Stimulated activated CD8-positive, alpha-beta memory T cell treated with anti-CD3 and anti-CD28 coated beads, Interleukin-2, amount 100 ng/mL, for 48 hours (primary cell): ENCODE results near the gene CAMK2G.
A peak's percentile ranks its signal among the peaks of the same experiment; 100 is the strongest.
"Not testable (repeated sequence)": the region's sequence is repeated elsewhere in the genome, so short reads cannot be mapped to it uniquely, and the experiment has no call there.

Experiments
- DNase-seq, 2 donors: peaks; one replicate each; pipeline ENCODE4 v3.0.0-alpha.2; 2020; ENCODE audit warnings: low read depth in 2 of 2

The CAMK2G gene

DNA sequence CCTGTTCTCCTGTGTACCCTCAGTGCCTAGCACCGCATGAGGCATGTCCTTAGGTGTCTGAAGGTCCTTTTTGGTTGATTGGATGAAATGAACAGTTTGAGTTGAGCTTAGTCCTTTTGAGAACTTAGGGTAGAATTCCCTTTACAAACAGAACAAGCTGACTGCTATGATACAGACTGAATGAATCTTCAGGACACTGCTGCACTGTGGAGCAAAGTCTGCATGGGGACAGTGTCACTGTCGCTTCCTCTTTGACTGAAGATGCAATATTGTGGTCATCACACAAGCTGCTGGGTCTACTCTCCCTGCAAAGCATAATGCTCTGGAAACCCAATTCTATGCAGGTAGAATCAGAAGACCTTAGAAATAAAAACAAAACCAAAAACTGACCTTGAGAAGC lies 28.0 kb upstream of the CAMK2G start:
- no peak for DNase-seq

DNA sequence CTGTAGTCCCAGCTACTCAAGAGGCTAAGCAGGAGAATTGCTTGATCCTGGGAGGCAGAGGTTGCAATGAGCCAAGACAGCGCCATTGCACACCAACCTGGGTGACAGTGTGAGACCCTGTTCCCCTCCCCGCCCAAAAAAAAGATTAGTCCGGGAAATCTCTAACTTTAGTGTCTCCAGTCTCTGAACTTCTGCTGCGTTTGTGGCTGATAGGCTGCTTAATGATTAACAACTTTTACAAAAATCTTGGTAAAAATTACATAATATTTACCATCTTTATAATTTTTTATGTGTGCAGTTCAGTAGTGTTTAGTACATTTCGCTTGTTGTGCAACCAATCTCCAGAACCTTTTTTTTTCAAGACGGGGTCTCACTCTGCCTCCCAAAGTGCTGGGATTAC lies 26.9 kb upstream of the CAMK2G start:
- no peak for DNase-seq

DNA sequence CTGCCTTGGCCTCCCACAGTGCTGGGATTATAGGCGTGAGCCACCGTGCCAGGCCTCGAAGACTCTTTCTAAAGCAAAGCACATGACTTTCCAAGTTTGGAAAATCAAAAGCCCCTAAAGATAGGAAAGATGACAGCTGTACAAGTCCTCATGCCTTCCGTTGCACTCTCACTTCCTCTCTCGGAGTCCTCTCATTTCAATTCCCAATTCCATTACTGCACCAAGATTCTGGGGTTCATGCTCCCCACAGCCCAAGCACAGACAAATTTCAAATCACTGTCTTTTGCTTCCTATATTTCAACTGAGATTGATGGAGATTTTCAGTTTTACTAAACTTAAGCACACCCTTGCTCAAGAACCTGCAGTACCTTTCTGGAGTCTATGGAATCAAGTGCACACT lies 25.7 kb upstream of the CAMK2G start:
- no peak for DNase-seq

DNA sequence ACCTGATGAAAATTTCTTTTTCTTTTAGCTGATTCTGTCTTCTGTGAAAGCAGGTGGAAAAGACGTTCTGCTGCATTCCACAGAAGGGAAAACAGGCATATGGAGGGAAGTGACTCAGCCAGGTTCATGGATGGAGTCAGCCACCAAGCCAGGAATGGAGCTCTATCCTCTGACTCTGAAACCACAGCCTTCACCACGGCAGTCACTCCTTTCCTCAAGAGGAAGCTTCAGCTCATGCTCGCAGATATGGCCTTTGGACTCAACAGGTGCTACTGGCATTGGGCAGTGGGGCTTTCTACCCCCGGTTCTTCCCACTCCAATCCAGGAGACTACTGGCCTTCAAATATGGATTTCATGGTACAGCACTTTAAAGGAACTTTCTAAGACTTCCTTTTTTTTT lies 25.1 kb upstream of the CAMK2G start:
- DNase-seq: no peak

DNA sequence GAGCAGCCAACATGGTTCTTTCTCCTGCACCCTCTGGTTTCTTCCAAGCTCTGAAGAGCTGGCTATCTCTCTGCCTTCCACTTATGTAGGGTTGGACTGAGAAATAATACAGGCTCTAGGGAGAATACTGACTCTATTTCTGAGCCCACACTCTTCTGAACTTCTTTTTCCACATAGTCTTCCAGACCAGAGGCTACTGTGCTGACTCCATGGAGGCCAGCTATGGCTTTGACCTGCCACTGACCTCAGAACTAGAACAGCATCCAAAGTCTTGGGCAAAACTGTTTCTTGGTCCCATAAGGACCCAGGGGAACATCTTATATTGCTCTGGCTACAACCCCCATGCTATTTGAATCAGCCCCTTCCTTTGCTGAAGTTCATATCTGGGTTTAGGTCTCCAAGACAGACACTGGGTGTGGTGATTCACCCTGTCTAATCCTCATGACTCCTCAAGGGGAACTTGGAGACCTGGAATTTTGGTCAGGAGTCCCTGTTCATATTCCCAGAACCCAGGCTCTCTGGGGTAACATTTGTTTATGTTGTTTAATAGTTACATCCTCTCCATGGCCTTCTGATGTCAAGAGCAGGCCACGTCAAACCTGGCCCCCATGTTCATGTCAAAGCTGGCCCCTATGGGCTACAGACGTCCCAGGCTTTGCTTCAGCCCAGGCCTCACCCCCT lies 24.5 kb upstream of the CAMK2G start:
- no peak for DNase-seq

DNA sequence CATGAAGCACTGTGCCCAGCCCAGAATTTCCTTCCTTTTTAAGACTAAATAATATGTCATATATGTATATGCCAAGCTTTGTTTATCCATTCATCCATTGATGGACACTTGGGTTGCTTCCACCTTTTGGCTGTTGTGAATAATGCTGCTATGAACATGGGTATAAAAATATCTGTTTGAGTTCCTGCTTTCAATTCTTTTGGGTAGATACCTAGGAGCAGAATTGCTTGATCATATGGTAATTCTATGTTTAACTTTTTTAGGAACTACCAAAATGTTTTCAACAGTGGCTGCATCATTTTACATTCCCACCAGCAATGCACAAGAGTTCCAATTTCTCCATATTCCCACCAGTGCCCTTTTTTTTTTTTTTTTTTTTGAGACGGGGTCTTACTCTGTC lies 23.3 kb upstream of the CAMK2G start:
- no peak for DNase-seq

DNA sequence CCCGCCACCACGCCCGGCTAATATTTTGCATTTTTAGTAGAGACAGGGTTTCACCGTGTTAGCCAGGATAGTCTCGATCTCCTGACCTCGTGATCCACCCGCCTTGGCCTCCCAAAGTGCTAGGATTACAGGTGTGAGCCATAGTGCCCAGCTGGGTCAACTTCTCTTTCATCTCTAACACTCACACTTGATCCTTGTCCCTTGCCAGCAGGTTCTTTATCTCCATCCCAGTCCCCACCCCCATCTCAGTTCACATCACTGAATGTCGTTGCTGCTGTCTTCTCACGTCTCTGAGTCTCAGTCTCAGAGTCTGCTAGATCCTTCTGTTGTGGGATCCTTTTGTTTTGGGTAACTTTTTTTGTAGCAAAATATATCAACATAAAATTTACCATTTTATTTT lies 21.0 kb upstream of the CAMK2G start:
- not testable (repeated sequence) for DNase-seq

DNA sequence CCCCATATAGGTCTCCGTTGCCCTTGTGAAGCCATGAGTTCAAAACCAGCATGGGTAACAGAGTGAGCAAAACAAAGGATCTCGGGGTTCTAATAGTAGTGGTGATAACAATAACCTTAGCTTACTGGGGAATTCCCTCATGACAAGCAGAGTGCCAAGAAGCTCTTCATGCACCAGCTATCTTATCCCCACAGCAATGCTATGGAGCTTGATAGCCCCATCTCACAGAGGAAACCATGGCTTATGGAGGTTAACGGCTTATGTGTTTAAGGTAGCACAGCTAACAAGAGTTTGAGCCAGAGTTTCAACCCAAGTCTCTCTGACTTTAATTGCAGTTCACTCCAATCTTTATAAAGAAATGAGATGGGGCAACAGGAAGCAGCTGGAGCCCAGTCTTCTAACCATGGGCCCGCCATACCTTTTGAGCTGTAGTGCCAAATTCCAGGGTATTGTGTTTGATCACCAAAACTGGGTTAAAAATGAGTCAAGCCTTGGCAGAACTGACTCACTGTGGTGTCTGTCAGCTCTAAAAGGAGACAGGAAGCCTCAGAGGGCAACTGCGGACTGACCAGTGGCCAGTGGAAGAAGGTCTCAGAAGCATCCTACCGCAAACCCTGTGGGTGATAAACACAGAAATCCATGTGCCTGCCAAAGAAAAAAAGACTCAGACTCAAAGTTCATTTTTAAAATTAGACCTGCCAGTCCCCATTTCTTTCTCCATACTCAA lies 20.1 kb upstream of the CAMK2G start:
- DNase-seq: no peak

DNA sequence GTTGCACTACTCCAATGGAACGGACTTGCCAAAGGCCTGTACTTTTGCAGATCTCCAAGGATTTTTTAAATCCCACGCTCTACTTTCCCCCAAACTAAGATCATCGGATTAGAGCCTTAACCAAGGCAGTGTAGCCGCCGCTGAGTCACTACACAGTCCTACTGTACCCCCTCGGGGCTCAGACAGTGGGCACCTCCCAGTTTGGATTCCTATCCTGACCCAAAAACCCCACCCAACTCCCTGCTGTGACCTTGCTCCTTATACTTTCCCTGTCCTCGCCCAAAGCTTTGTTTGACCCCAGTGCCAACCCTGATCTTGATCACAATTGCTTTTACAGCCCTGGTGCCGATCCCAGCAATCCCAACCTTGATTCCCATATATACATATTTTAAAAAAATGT lies 19.1 kb upstream of the CAMK2G start:
- no peak for DNase-seq

DNA sequence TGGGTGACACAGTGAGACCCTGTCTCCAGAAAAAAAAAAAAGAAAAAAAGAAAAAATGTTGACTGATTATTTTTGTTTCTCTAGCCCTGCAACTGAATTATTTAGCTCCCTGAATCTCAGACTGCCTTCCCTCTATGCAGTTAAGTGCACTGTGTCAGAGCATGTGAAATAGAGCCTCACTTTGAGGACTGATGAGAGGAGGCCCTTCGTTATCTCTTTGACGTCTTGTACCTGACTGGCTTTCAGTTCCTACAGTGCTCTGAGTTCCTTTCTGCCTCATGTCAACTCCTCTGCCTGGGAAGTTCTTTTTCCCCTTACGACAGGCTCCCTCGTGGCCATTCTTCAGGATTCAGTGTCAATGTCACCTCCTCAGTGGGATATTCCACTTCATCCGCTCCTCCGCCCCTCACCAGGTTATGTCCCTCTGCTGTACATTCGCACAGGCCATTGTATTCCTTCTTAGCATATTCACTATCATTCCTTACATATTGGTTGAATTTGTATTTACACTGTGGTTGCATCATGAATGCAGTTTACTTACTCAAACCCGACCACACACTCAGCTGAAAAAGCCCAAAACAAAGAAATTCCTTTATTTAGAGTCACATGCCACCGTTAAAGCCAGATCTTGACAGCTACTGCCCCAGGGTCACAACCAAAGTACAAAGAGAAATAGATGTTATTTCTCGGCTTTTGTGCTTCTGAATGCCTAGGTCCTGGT lies 18.1 kb upstream of the CAMK2G start:
- DNase-seq: no peak

DNA sequence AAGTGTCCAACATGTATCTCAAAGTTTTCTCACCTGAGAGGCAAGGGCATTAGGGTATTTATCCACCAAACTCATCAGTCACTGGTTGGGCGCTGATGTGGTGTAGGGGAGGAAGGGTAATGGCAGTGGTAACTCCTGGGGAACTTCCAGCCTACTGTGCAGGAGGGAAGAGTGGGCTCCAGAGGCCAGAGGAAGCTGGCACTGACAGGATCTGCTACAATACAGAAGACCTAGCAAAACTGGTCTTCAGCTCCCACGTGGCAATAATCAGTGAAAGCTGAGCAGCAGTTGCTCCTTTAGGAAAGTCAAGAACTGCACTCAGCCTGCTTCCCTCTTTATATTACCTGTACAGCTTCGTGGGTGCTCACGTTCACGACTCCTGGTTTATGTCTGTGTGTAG lies 17.2 kb upstream of the CAMK2G start:
- no peak for DNase-seq

DNA sequence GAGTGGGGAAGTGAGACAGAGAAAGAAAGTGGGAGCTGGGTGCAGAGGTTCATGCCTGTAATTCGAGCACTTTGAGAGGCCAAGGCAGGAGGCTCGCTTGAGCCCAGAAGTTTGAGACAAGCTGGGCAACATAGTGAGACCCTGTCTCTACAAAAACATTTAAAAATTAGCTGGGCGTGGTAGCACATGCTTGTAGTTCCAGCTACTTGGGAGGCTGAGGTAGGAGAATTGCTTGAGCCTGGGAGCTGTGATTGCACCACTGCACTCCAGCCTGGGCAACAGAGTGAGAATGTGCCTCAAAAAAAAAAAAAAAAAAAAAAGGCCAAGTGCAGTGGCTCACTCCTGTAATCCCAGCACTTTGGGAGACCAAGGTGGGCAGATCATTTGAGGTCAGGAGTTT lies 16.5 kb upstream of the CAMK2G start:
- not testable (repeated sequence) for DNase-seq

DNA sequence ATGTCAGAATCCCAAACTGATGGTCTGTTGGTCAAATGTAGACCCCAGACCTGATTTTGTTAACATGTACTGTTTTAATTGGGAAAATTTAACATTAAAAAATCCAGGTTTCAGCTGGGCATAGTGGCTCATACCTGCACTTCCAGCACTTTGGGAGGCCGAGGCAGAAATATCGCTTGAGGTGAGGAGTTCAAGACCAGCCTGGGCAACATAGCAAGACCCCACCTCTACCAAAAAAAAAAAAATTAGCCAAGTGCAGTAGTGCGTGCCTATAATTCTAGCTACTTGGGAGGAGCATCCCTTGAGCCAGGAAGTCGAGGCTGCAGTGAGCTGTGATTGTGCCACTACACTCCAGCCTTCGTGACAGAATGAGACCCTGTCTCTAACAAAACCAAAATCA lies 15.9 kb upstream of the CAMK2G start:
- no peak for DNase-seq

DNA sequence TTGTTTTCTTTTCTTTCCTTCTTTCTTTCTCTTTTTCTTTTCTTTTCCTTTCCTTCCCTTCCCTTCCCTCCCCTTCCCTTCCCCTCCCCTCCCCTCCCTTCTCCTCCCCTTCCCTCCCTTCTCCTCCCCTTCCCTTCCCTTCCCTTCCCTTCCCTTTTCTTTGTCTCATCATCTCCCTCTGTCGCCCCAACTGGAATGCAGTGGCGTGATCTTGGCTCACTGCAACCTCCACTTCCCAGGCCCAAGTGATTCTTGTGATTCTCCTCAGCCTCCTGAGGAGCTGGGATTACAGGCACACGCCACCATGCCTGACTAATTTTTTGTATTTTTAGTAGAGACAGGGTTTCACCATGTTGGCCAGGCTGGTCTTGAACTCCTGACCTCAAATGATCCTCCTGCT lies 15.1 kb upstream of the CAMK2G start:
- not testable (repeated sequence) for DNase-seq

DNA sequence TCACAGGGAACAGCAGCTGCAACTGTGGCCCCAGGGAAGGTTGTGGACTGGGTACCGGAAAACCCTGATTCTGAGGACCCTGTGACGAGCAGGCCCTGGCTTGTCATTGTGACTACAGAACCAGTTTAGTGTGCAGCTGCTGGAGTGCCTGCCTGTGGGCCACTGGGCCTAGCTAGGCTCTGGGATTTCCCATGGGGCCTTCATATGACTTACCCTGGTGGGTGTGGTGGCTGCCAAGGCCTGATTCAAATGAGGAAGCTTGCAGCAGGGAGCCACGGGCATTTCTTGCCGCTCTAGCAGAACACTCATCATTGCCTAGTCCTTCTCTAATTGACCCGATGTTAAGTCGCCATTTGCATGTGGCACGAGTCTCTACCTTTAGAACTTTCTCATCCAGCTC lies 14.7 kb upstream of the CAMK2G start:
- peak in 1 of 2 donors; percentile 37 for DNase-seq

DNA sequence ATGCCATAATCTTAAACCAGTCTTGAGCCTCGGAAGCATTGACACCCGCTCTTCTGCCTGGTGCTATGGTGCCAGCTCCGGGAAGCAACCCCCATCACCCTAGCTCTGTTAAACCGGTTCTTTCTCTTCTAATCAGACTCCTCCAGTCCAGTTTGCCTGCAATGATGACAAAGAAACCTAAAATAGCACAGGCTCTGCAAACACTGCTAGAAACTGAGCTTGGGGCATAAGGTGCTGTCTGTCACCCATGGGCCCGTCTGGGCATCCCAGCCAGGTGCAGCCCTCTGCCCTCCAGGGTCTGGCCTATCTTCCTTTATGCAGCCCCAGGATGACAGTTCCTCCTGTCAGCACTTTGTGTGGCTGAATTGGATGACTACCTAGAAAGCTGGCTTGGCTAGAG lies 14.2 kb upstream of the CAMK2G start:
- no peak for DNase-seq

DNA sequence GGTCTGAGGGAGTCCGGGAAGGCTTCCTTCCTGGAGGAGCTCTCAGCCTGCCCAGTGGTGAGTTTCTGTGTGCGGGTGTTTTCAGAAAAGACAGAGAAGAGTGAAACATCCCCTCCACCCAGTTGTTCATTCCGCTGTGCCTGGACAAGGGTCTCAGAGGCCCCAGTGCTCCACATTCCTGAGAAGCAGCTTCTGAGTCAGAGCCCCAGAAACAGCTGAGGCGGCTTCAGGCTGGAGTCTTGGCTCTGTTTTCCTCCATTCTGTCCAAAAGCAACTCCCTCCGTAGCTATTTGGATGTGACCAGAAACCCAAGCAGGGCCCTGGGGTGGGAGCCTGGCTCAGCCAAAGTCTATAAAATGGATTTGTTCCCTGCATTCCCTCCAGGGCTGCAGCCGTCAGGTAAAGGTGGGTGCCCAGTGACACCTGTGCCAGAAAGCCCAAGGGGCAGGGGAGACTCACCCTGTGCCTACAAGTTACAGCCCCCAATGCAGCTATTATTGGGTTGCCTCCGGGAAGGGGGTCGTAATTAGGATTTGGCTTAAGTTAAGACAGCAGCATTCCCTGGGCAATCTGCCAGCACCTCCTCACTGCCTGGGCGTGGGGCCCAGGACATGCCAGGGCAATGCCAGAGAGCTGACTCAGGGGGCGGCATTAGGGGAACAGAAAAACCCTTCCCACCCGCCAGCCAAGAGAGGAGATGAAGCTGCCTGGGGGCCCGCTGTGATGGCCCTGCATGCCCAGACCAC lies 13.1 kb upstream of the CAMK2G start:
- no peak for DNase-seq

DNA sequence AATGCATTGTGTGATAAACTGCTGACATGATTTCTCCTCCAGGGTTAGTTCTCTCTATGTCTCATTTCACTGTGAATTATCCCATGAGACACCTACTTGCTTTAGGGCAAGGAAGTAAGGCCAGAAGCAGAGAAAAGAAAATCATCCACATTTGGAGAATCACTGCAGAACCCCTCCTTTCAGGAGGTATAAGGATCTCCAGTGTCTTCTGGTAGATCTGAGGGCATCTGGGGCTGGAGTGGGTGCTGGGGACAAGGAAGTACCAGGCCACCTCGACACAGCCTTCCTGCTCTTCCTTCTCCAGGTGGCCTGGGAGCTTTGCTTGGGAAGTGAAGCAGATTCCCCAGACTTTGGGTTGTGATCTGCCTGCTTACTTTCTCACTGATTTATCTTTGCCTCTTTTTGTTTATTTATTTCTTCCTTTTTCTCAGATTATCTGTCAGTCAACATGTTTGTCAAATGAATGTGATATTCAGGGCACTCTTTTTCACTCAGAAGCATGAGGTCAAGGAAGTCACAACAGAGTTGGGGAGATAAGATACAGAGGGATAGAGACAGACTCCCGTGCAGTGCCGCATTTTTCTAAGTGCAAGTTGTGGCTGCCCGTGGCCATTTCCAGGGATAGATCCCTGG lies 12.4 kb upstream of the CAMK2G start:
- no peak for DNase-seq

DNA sequence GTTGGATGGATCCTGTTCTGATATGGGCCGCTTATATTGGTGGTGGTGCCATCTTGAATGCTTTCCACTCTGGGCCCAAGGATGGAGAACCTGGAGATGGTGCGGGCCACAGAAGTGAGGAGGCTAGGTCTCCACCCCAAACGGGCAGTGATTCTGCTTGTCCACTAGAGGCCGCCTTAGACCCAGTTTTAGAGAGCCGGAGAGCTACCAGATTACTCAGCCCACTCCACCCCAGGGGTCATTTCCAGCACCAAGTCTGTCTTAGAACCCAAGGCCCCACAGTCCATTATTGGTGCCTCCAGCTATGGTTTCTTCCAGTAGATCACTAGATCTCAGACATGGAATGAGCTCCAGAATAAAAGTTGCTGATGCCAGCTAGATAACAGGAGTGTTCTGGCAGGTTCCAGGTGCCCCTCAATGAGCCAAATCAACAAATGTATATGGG lies 11.8 kb upstream of the CAMK2G start:
- peak in 1 of 2 donors; percentile 43 for DNase-seq

DNA sequence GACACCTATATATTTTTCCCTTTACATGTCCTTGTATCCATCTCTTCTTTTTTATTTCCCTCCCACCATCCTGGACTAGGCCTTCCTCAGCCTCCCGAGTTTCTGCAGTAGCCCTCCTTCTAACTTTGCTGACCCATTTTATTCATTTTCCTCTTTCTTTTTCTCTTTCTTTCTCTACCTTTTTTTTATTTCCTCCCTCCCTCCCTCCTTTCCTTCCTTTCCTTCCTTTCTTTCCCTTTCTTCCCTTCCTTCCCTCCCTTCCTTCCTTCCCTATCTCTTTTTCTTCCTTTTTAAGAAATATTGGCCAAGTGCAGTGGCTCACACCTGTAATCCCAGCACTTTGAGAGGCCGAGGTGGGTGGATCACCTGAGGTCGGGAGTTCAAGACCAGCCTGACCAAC lies 9.7 kb upstream of the CAMK2G start:
- DNase-seq: no peak

DNA sequence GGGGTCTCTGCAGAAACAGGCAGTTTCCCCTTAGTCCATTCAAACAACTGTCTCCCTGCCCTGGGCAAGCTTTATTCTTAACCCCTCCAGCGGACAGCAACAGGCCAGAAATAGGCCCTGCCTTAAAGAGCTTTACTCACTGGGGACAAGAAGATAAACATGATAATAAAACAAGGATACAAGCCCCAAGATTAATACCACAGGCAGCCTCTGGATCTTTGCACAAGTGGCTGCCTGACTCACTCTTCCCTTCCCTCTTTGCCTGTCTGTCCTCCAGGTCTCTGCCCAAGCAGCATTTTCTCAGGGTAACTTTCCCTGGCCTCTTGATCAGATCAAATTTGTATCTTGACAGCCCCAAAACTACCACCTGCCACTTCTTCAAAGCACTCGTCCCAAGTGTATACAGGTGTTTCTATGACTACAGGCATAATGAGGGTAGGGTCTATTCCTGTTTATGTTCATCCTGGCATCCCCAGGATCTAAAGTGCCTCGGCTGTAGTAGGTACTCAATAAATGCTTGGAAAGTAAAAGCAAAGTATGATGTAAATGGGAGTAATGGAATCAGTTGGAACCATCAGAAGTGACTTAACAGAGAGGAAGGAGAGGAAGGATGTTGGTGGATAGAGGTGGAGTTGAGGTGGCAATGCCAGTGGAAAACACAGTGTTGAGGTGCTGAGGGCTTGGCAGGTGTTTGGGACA lies 7.0 kb upstream of the CAMK2G start:
- no peak for DNase-seq
